Breast epithelium (tissue), 3 donors: ENCODE data around the gene GDNF.

Experiments
- CTCF ChIP-seq, 3 donors: fragments of 450-650 bp; IDR thresholded peaks; one replicate each; pipeline ENCODE4 v1.5.1; 2016 to 2017; ENCODE audit warnings: antibody characterized with exemption in 3 of 3, mild to moderate bottlenecking in 3 of 3, moderate library complexity in 3 of 3
- POLR2A ChIP-seq: fragments of 450-650 bp; IDR thresholded peaks from one replicate; pipeline ENCODE4 v1.6.1; 2016; ENCODE audit warnings: antibody characterized with exemption, mild to moderate bottlenecking, moderate library complexity
- POLR2AphosphoS5 ChIP-seq, 3 donors: sonication (generic); formaldehyde crosslinking; IDR thresholded peaks; one replicate each; pipeline ENCODE4 v1.6.1; 2017; ENCODE audit warnings: antibody characterized with exemption in 3 of 3

GRCh38 chr5:37831821-37832534, 7.9 kb downstream of the GDNF start:
- TF ChIP-seq POLR2A: no peak
- no peak for TF ChIP-seq CTCF (IDR thresholded peaks at IDR 0.05)
- TF ChIP-seq POLR2AphosphoS5 (IDR thresholded peaks at IDR 0.05): no peak
